Measurements from ENCODE around the gene TBC1D16.

DNA sequence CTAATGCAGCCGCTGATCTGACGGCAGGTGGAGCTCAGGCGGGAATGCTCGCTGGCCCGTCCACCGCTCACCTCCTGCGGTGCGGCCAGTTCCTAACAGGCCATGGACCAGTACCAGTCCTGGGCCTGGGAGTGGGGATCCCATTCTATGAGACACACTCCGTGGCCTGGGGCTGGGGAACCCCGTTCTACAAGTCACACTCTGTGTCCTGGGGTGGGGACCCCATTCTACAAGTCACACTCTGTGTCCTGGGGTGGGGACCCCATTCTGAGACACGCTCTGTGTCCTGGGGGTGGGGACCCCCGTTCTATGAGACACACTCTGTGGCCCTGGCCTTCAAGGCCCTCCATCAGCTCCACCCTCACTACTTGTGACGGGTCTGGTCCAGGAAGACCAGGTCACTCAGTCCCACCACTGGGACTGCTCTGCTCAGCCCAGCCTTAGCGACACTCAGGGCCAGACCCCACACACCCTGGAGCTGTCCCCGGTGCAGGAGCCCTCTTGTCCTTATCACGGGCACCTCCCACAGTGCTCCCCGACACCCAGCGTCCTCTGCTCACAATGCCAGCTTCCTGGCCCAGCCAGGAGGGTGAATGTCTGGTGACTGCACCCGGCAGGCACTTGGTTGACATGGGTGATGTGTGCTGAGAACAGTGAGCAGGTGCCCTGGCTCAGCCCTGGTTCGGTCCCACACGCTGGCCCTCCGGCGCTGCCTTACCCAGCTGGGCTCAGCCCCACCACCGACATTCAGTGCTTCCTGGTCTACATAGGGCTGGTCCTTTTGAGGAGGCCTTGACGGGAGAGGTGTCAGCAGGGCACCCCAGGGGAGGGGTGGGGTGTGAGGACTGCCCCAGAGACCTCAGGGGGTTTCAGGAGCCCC, 89.1 kb downstream of the TBC1D16 start:
- no peak for TF ChIP-seq CTCF (conservative IDR thresholded peaks at IDR 0.05; ENCODE audit: low read length)
- no peak for TF ChIP-seq EZH2phosphoT487 (IDR thresholded peaks at IDR 0.05; ENCODE audit: borderline replicate concordance, low read depth, low read length)

All from OCI-LY7 (cell line).